Measurements from ENCODE around the gene AKR7A2.

The AKR7A2 gene

GRCh38 chr1:19337289-19337688 is 25.3 kb upstream of the AKR7A2 start:
- DNase-seq = no peak
- no peaks in the 10 kb centered on the region for H3K36me3 ChIP-seq
- H3K4me3 ChIP-seq (ENCODE audit: low read depth, low read length) = no peak overlapping the region
- TF ChIP-seq CTCF (IDR thresholded peaks at IDR 0.05; ENCODE audit: low read depth, low read length) = no peak
- no peaks in the 10 kb centered on the region for H3K9me3 ChIP-seq
- H3K27me3 ChIP-seq = no peaks in the 10 kb centered on the region
- H3K4me1 ChIP-seq = no peaks in the 10 kb centered on the region

- no peaks in the 10 kb centered on the region for H3K36me3 ChIP-seq
- no peak for DNase-seq
- no peaks in the 10 kb centered on the region for H3K9me3 ChIP-seq
- H3K4me1 ChIP-seq = no peaks in the 10 kb centered on the region
- no peak for TF ChIP-seq CTCF (IDR thresholded peaks at IDR 0.05; ENCODE audit: low read depth, low read length)
- H3K27me3 ChIP-seq = no peaks in the 10 kb centered on the region
- no peak overlapping the region for H3K4me3 ChIP-seq (ENCODE audit: low read depth, low read length)
Observed at GRCh38 chr1:19336543-19336942, 24.6 kb upstream of the AKR7A2 start.

GRCh38 chr1:19333587-19334354 is 21.8 kb upstream of the AKR7A2 start:
- TF ChIP-seq CTCF (IDR thresholded peaks at IDR 0.05; ENCODE audit: low read depth, low read length) = no peak
- Histone ChIP-seq H3K36me3 (no peaks in the 10 kb centered on the region), H3K27me3 (no peaks in the 10 kb centered on the region), H3K9me3 (no peaks in the 10 kb centered on the region), H3K4me3 (ENCODE audit: low read depth, low read length) (no peak overlapping the region), H3K4me1 (no peaks in the 10 kb centered on the region)
- no peak for DNase-seq

GRCh38 chr1:19332832-19333231 is 20.9 kb upstream of the AKR7A2 start:
- Histone ChIP-seq H3K4me1 (no peaks in the 10 kb centered on the region), H3K36me3 (no peaks in the 10 kb centered on the region), H3K27me3 (no peaks in the 10 kb centered on the region), H3K9me3 (no peaks in the 10 kb centered on the region), H3K4me3 (ENCODE audit: low read depth, low read length) (no peak overlapping the region)
- no peak for DNase-seq
- no peak for TF ChIP-seq CTCF (IDR thresholded peaks at IDR 0.05; ENCODE audit: low read depth, low read length)

- no peak for DNase-seq
- H3K27me3 ChIP-seq = no peaks in the 10 kb centered on the region
Observed at GRCh38 chr1:19331262-19331878, 19.4 kb upstream of the AKR7A2 start.

More at GRCh38 chr1:19331262-19331878, 19.4 kb upstream of the AKR7A2 start:
- no peak for TF ChIP-seq CTCF (IDR thresholded peaks at IDR 0.05; ENCODE audit: low read depth, low read length)
- Histone ChIP-seq H3K4me1 (no peaks in the 10 kb centered on the region), H3K9me3 (no peaks in the 10 kb centered on the region), H3K36me3 (no peaks in the 10 kb centered on the region), H3K4me3 (ENCODE audit: low read depth, low read length) (no peak overlapping the region)

All from BE2C (cell line).